HepG2 (cell line): ENCODE results near the gene STIM2. TPM values are rescaled to one million over a fixed set of nuclear protein-coding genes. Genes with fewer than 3 reads are reported as not detected.

Experiments
- ARID4A ChIP-seq: sonication (generic); formaldehyde crosslinking; IDR thresholded peaks from 2 replicates; pipeline ENCODE4 v1.5.0; 2020; ENCODE audit warnings: mild to moderate bottlenecking, missing genetic modification reagents, borderline replicate concordance
- BHLHE40 ChIP-seq: IDR thresholded peaks from 2 replicates; pipeline ENCODE4 v1.6.1; 2011; ENCODE audit warnings: low read length, improper control_type of control experiment
- CEBPB ChIP-seq: IDR thresholded peaks from 2 replicates; pipeline ENCODE4 v1.6.1; 2011; ENCODE audit warnings: low read depth, low read length, improper control_type of control experiment, borderline replicate concordance
- ELK4 ChIP-seq: sonication (generic); formaldehyde crosslinking; IDR thresholded peaks from 2 replicates; pipeline ENCODE4 v1.9.0; 2021; ENCODE audit warnings: missing genetic modification reagents, borderline replicate concordance
- NFYB ChIP-seq: sonication (generic); formaldehyde crosslinking; IDR thresholded peaks from 2 replicates; pipeline ENCODE4 v1.4.0; 2020; ENCODE audit warnings: missing genetic modification reagents
- SETDB1 ChIP-seq: sonication (generic); formaldehyde crosslinking; IDR thresholded peaks from 2 replicates; pipeline ENCODE4 v1.5.1; 2020; ENCODE audit warnings: missing genetic modification reagents, mild to moderate bottlenecking, borderline replicate concordance
- SRY ChIP-seq: sonication (generic); formaldehyde crosslinking; IDR thresholded peaks from 2 replicates; pipeline ENCODE4 v1.8.0; 2022; ENCODE audit warnings: mild to moderate bottlenecking, missing genetic modification reagents
- TOE1 ChIP-seq: sonication (generic); formaldehyde crosslinking; IDR thresholded peaks from 2 replicates; pipeline ENCODE4 v1.4.0; 2020; ENCODE audit warnings: mild to moderate bottlenecking, missing genetic modification reagents
- UBTF ChIP-seq: sonication (generic); formaldehyde crosslinking; IDR thresholded peaks from 2 replicates; pipeline ENCODE4 v1.4.0; 2020; ENCODE audit warnings: mild to moderate bottlenecking, missing genetic modification reagents
- ZNF101 ChIP-seq: sonication (generic); formaldehyde crosslinking; IDR thresholded peaks from 2 replicates; pipeline ENCODE4 v1.4.0; 2020; ENCODE audit warnings: mild to moderate bottlenecking, low read depth, missing genetic modification reagents, borderline replicate concordance
- ZNF17 ChIP-seq: sonication (generic); formaldehyde crosslinking; IDR thresholded peaks from 2 replicates; pipeline ENCODE4 v1.5.0; 2020; ENCODE audit warnings: mild to moderate bottlenecking, missing genetic modification reagents
- ZNF441 ChIP-seq: sonication (generic); formaldehyde crosslinking; IDR thresholded peaks from 2 replicates; pipeline ENCODE4 v1.7.0; 2021; ENCODE audit warnings: missing genetic modification reagents, borderline replicate concordance
- ZNF501 ChIP-seq: sonication (generic); formaldehyde crosslinking; IDR thresholded peaks from 2 replicates; pipeline ENCODE4 v1.5.1; 2020; ENCODE audit warnings: mild to moderate bottlenecking, moderate library complexity, missing genetic modification reagents
- ZNF530 ChIP-seq: sonication (generic); formaldehyde crosslinking; IDR thresholded peaks from 2 replicates; pipeline ENCODE4 v1.5.0; 2020; ENCODE audit warnings: low read depth, mild to moderate bottlenecking, missing genetic modification reagents
- ZNF558 ChIP-seq: sonication (generic); formaldehyde crosslinking; IDR thresholded peaks from 2 replicates; pipeline ENCODE4 v1.9.0; 2022; ENCODE audit warnings: mild to moderate bottlenecking, missing genetic modification reagents, borderline replicate concordance
- ZNF597 ChIP-seq: sonication (generic); formaldehyde crosslinking; IDR thresholded peaks from 2 replicates; pipeline ENCODE4 v1.5.0; 2020; ENCODE audit warnings: missing genetic modification reagents
- ZNF772 ChIP-seq: sonication (generic); formaldehyde crosslinking; IDR thresholded peaks from 2 replicates; pipeline ENCODE4 v1.5.0; 2020; ENCODE audit warnings: mild to moderate bottlenecking, missing genetic modification reagents
- ZNF816 ChIP-seq: sonication (generic); formaldehyde crosslinking; IDR thresholded peaks from 2 replicates; pipeline ENCODE4 v1.8.0; 2022; ENCODE audit warnings: missing genetic modification reagents, mild to moderate bottlenecking, borderline replicate concordance
- polyA plus RNA-seq, 8 experiments: library from polyadenylated mRNA; depleted of rRNA in 3 of 8; stranded (reverse) in 7 of 8; unstranded in 1 of 8; fragments of >200 nt; fragmentation: Illumina TruSeq in 4 of 8; extraction: Trizol in 4 of 8; gene quantifications; 2 replicates each; pipeline versions ENCODE4 v1.2.1 to v1.2.3, GENCODE V29; 2011 to 2016; ENCODE audit warnings: low read depth in 4 of 8, missing spikeins in 1 of 8, mixed read lengths in 1 of 8; ENCODE audit not compliant: insufficient read depth in 1 of 8
- total RNA-seq, 5 experiments: library from RNA; depleted of rRNA; stranded (reverse); fragments of >200 nt; fragmentation: Illumina TruSeq; extraction: Trizol; gene quantifications; 2 replicates each; pipeline ENCODE4 v1.2.3, GENCODE V29; 2016; ENCODE audit warnings: low read depth in 1 of 5

Gene STIM2
- total and polyA plus RNA-seq, 2 of the 13 experiments (the other 11 are each of a cell fraction or from before 2014, with no cell fraction given): 19.3 to 19.4 TPM

- TF ChIP-seq UBTF (no peak), ZNF558 (CRISPR knock-in tag) (no peak), ARID4A (CRISPR knock-in tag) (peak; percentile 28; the same call in 1 of the 2 replicates), ZNF501 (CRISPR knock-in tag) (peak; percentile 90), ELK4 (CRISPR knock-in tag) (no peak), NFYB (CRISPR knock-in tag) (no peak), SRY (CRISPR knock-in tag) (no peak), SETDB1 (CRISPR knock-in tag) (no peak), ZNF530 (CRISPR knock-in tag) (no peak), BHLHE40 (no peak), CEBPB (no peak), ZNF772 (CRISPR knock-in tag) (peak; percentile 25; the same call in 1 of the 2 replicates), ZNF17 (CRISPR knock-in tag) (no peak), ZNF101 (CRISPR knock-in tag) (no peak), ZNF597 (CRISPR knock-in tag) (no peak), ZNF441 (CRISPR knock-in tag) (no peak; the same call in 1 of the 2 replicates), ZNF816 (CRISPR knock-in tag) (no peak), TOE1 (no peak)
These were observed 38.8 kb upstream of the STIM2 start (continued) for GRCh38 chr4:26821677-26822503.
